ENCODE results near the gene ACHE.
"Not testable (repeated sequence)": the region's sequence is repeated elsewhere in the genome, so short reads cannot be mapped to it uniquely, and the experiment has no call there.

Gene ACHE

DNA sequence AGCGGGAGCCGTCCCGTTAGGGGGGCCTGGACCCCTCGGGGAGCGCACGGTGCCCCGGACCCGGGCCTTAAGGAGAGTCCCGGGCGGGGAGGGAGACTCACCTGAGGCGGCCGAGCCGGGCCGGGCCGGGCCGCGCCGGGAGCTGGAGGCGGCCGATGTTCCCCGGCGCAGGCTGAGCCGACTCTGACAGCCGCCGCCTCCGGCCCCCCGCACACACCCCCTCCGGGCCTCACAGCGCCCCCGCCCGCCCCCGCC, at the start of gene ACHE:
Gene ACHE (minus strand): TSS at position 188 of the 255 bp plus-strand sequence. CDS start 1,656 bp downstream, outside the sequence.
- DNase-seq (ENCODE audit: extremely low spot score, insufficient read length, low read depth) (no peak), FAIRE-seq (no peak)

- DNase-seq (ENCODE audit: extremely low spot score, insufficient read length, low read depth): no peak
- no peak for FAIRE-seq
These were observed 48.5 kb upstream of the ACHE start for GRCh38 chr7:100944138-100944537.

- DNase-seq (ENCODE audit: extremely low spot score, insufficient read length, low read depth) (no peak), FAIRE-seq (no peak)
These were observed 48.0 kb upstream of the ACHE start for GRCh38 chr7:100943693-100944092.

DNA sequence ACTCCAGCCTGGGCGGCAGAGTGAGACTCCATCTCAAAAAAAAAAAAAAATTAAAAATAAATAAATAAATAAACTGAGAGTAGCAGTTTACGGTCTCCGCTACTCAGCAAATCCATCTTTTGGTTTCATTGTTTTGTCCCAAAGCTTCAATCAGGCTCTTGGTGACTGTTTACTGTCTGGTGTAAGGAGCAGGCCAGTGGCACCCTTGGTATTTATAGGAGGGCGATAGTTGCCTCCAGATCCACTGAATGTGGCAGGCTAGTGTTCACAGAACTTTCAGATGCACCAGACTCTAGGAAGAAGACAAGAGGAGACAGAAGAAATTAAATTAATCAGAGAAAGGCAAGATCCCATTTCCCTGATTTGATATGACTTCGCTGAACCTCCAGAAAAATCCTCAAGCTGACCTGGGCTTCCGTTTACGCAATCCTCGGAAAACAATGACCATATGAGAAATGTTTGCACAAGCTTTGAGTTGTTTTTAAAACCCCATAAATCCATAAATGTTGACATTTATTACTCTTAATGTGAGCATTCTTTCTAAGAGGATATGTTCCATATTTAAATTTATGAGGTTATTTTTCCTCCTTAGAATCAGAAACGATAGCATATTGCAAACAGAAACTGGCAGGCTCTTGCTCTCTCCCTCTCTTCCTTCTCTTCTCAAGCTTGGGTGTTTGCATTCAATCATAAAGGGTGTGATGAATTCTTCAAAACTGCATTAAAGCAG, 46.5 kb upstream of the ACHE start:
- no peak for FAIRE-seq
- no peak for DNase-seq (ENCODE audit: extremely low spot score, insufficient read length, low read depth)

DNA sequence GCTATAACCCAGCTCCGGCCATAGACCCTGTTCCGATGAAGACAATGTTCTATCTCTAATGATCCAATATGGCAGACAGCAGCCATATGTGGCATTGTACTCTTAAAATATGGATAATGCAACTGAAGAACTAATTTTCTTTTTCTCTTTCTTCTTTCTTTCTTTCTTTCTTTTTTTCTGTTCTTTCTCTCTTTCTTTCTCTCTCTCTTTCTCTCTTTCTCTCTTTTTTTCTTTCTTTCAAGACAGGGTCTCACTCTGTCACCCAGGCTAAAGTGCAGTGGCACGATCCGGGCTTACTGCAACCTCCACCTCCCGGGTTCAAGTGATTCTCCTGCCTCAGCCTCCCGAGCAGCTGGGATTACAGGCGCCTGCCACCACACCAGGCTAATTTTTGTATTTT, 40.5 kb upstream of the ACHE start:
- not testable (repeated sequence) for FAIRE-seq; DNase-seq (ENCODE audit: extremely low spot score, insufficient read length, low read depth)

GRCh38 chr7:100935381-100935780, 39.7 kb upstream of the ACHE start:
- not testable (repeated sequence) for FAIRE-seq; DNase-seq (ENCODE audit: extremely low spot score, insufficient read length, low read depth)

DNA sequence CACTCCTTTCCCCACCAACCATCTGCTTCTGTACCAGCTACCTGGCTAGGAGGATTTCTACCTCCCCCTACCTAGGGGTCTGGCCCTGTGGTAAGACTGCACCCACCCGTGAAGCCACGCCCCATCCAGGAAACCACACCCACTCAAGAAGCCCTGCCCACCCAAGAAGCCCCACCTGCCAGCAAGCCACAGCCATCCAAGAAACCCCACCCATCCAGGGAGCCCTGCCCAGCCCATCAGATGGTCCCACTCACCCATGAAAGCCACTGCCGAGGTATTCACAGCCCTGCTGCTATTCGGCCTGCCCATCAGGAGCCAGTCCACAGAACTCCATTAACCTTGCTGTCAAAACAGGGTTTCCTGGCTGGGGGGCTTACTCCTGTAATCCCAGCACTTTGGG, 38.0 kb upstream of the ACHE start:
- FAIRE-seq: no peak
- DNase-seq (ENCODE audit: extremely low spot score, insufficient read length, low read depth): no peak

- DNase-seq (ENCODE audit: extremely low spot score, insufficient read length, low read depth): no peak
- no peak for FAIRE-seq
These were observed 34.1 kb upstream of the ACHE start for GRCh38 chr7:100929808-100930174.

DNA sequence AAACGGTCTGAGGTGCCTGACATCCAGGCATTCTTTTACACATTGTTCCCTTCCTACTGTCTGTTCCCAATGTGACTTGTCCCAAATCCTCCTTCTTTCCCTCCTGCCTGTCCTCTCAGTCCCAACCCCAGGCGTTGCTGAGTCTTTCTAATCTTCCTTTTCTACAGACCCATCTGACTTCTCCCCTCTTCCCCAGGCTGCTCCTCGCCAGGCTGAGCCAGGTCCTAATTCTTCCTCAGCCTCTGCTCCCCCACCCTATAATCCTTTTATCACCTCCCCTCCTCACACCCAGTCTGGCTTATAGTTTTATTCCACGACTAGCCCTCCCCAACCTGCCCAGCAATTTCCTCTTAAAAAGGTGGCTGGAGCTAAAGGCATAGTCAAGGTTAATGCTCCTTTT, 27.9 kb upstream of the ACHE start:
- not testable (repeated sequence) for FAIRE-seq; DNase-seq (ENCODE audit: extremely low spot score, insufficient read length, low read depth)

DNA sequence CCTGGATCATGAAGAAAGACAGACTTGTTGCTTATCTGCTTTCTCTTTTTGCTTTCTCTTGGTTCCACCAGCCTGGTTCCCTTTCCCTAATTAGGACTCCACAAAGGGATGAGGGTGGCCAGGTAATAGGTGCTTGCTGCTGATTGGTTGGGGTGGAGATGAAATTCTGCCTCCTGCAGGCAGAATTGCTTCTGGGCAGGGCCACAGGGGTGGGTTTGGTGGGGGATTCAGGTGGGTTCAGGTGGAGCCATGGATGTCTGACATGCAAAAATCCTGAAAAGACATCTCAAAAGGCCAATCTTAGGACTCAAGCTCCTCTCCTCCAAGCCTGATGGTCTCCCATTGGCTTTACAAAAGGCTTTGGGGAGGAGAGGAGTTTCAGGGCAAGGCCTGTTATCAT, 25.4 kb upstream of the ACHE start:
- DNase-seq (ENCODE audit: extremely low spot score, insufficient read length, low read depth): no peak
- FAIRE-seq: no peak

DNA sequence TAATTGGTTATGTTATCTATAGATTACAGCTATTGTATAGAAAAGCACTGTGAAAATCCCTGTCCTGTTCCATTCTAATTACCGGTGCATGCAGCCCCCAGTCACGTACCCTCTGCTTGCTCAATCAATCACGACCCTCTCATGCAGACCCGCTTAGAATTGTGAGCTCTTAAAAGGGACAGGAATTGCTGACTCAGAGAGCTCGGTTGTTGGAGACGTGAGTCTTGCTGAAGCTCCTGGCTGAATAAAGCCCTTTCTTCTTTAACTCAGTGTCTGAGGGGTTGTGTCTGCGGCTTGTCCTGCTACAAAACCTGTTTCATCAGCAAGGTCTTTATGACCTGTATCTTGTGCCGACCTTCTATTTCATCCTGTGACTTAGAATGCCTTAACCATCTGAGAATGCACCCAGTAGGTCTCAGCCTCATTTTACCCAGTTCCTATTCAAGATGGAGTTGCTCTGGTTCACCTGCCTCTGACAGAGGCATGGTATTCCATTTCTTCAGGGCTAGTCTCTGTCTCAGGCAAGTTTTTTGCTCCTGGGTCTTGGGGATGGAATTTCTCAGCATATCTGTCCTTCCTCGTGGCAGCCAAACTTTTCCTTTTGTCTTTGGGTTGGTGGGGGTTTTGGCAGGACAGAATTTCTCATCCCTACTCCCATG, 24.2 kb upstream of the ACHE start:
- FAIRE-seq; DNase-seq (ENCODE audit: extremely low spot score, insufficient read length, low read depth): not testable (repeated sequence)

DNA sequence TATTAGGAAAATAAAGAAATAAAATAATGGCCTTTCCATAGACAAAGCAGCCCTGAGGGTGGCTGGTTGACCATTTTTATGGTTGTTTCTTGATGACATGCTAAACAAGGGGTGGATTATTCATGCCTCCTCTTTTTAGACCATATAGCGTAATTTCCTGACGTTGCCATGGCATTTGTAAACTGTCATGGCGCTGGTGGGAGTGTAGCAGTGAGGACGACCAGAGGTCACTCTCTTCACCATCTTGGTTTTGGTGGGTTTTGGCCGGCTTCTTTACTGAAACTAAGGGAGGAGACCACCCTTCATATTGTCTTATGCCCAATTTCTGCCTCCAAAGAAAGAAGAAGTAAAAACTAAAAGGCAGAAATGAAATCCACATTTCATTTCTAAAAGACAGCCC, 23.6 kb upstream of the ACHE start:
- DNase-seq (ENCODE audit: extremely low spot score, insufficient read length, low read depth); FAIRE-seq: not testable (repeated sequence)

DNA sequence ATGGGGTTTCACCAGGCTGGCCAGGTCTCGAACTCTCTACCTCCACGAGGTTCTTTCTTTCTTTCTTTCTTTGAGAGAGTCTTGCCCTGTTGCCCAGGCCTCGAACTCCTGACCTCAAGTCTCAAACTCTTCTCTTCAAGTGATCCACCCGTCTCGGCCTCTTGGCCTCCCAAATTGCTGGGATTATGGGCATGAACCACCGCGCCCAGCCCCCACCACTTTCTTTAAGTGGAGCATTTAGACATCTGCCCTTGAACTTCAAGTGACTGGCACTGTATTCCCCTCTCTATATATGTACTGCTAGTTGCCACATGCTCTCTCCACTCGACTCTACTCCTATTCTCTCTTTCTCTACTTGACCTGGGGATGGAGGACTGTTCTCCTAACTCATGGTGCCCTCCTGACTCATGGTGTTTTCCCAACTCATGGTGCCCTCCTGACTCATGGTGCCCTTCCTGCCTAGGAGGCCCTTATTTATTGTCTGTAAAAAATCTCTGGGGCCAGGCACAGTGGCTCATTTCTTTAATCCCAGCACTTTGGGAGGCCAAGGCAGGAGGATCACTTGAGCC, 19.3 kb upstream of the ACHE start:
- DNase-seq (ENCODE audit: extremely low spot score, insufficient read length, low read depth) (no peak), FAIRE-seq (no peak)

DNA sequence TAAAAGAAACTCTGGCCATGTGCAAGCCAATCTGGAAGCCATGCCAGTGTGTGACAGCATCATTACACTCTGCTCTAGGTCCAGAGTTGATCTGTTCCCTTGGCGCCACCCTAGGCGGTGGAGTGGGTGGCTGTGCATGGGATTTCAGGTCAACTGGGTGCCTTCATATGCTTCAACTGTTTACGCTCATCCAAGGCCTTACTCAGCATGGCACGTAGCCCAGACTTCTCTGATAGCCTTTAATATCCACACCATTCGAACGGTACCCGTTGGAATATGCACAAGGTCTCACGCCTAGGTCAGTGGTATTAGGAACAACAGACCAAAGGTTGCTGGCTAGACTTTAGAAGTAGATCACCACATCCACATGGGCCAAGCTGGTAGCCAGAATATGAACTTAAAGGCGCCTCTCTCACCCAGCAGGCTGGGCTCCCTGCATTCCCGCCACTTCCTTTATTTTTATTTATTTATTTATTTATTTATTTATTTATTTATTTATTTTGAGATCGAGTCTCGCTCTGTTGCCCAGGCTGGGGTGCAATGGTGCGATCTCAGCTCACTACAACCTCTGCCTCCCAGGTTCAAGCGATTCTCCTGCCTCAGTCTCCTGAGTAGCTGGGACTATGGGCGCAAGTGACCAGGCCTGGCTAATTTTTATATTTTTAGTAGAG, 18.7 kb upstream of the ACHE start:
- DNase-seq (ENCODE audit: extremely low spot score, insufficient read length, low read depth) (no peak), FAIRE-seq (no peak)

GRCh38 chr7:100911484-100911883, 15.8 kb upstream of the ACHE start:
- FAIRE-seq (no peak), DNase-seq (ENCODE audit: extremely low spot score, insufficient read length, low read depth) (no peak)

DNA sequence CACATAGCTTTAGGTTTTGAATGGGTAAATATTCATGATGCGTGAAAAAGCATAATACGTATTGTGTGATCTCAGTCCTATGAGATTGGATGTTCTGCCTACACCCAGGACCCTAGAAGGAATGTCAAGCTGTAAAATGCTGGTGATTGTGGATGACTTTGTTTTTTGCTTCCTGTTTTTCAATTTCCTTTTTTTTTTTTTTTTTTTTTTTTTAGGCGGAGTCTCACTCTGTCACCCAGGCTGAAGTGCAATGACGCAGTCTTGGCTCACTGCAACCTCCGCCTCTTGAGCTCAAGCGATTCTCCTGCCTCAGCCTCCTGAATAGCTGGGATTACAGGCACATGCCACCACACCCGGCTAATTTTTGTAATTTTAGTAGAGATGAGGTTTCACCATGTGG, 14.8 kb upstream of the ACHE start:
- DNase-seq (ENCODE audit: extremely low spot score, insufficient read length, low read depth); FAIRE-seq: not testable (repeated sequence)

DNA sequence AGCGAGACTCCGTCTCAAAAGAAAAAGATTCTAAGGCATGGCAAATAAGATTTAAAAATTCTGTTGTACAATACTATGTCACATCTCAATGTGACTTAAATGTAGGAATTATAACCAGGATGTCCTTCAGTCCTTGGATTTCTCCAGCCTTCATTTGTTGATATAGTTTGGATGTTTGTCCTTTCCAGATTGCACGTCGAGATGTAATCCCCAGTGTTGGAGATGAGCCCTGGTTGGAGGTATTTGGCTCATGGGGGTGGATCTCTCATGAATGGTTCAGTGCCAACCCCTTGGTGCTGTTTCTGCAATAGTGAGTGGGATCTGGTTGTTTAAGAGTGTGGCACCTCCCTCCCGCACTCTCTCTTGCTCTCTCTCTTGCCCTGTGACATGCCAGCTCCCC, 12.8 kb upstream of the ACHE start:
- FAIRE-seq (no peak), DNase-seq (ENCODE audit: extremely low spot score, insufficient read length, low read depth) (no peak)

DNA sequence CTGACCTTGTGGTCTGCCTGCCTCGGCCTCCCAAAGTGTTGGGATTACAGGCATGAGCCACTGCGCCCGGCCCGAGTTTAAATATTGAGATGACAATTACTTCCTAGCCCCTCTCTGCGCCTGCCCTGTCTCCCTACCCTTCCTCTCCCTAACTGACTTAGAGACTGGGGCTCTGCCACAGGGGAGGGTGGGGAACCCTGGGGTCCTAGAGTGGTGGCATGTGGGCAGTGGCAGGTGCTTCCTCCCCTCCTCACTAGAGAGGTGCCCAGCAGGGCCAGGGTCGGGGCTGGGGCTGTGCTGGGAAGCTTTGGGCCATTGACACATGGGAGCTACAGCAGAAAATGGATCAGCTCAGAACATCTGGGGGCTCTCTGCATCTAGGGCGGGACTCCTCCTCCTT, 7.0 kb upstream of the ACHE start:
- FAIRE-seq (no peak), DNase-seq (ENCODE audit: extremely low spot score, insufficient read length, low read depth) (no peak)

GRCh38 chr7:100901921-100902332, 6.2 kb upstream of the ACHE start:
- FAIRE-seq (no peak), DNase-seq (ENCODE audit: extremely low spot score, insufficient read length, low read depth) (no peak)

- no peak for FAIRE-seq
- no peak for DNase-seq (ENCODE audit: extremely low spot score, insufficient read length, low read depth)
These were observed 5.3 kb upstream of the ACHE start for GRCh38 chr7:100900978-100901377.

DNA sequence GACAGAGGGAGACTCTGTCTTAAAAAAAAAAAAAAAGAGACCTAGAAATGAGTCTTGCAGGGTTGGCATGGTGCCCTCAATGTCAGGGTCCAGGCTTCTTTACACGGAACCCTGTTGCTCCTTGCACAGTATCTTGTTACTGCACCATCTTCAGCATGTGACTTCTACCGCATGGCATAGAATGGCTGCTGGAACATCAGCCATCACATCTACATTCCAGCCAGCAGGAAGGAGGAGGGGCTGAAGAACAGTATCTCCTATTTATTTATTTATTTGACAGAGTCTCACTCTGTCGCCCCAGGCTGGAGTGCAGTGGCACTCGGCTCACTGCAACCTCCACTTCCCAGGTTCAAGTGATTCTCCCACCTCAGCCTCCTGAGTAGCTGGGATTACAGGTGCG, 3.7 kb upstream of the ACHE start:
- DNase-seq (ENCODE audit: extremely low spot score, insufficient read length, low read depth): no peak

More for the DNA sequence above, 3.7 kb upstream of the ACHE start:
- no peak for FAIRE-seq
